ENCODE results near the gene SBF2.
"Not testable (repeated sequence)": the region's sequence is repeated elsewhere in the genome, so short reads cannot be mapped to it uniquely, and the experiment has no call there.

SBF2 gene

GRCh38 chr11:9905960-9906791, 387.8 kb downstream of the SBF2 start:
- DNase-seq (ENCODE audit: low read depth in 1 of 2, low spot score in 1 of 2), result no peak

- no peak for DNase-seq (ENCODE audit: low read depth in 1 of 2, low spot score in 1 of 2)
These were observed 388.5 kb downstream of the SBF2 start for GRCh38 chr11:9905501-9905951.

DNA sequence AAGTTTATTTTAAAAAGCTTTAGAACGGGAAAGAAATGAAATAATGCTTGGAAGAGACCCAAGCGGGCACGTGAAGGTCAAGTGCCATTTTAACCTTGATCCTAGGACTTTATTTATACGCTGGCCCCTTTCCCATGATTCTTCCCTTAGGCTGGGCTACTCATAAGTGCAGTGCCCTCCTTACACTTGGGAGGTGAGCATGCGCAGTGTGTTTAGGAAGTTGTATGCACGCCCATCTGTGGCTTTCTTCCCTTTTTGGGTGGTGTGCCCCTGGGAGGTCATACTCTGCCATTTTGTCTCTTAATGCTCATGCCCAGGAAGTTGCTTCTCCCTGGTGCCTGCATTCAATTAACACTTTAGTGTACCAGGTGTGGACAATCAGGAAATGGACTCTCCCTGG, 390.4 kb downstream of the SBF2 start:
- DNase-seq (ENCODE audit: low read depth in 1 of 2, low spot score in 1 of 2), result no peak

- no peak for DNase-seq (ENCODE audit: low read depth in 1 of 2, low spot score in 1 of 2)
These were observed 392.1 kb downstream of the SBF2 start for GRCh38 chr11:9901943-9902342.

GRCh38 chr11:9900253-9900652, 393.8 kb downstream of the SBF2 start:
- not testable (repeated sequence) for DNase-seq (ENCODE audit: low read depth in 1 of 2, low spot score in 1 of 2)

GRCh38 chr11:9899676-9900075, 394.3 kb downstream of the SBF2 start:
- DNase-seq (ENCODE audit: low read depth in 1 of 2, low spot score in 1 of 2), result no peak

GRCh38 chr11:9896902-9897301, 397.1 kb downstream of the SBF2 start:
- DNase-seq (ENCODE audit: low read depth in 1 of 2, low spot score in 1 of 2), result no peak

DNA sequence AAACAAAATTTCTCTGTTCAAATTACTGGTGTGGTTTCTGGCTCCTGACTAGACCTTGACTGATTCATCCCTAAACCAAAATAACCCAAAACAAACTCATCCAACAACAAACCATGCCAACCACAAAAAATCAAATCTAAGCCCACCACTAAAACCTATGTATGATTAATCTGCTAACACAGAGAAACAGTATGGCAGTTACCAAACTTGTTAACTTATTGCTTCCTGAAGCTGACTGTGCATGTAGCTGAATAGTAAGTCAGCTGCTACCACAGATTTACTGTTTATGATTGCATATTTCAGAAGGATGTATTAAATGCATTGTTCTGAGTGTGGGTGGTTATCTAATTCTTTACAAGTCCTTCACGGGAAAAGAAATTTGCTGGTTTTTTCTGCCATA, 399.0 kb downstream of the SBF2 start:
- DNase-seq (ENCODE audit: low read depth in 1 of 2, low spot score in 1 of 2), result no peak

DNA sequence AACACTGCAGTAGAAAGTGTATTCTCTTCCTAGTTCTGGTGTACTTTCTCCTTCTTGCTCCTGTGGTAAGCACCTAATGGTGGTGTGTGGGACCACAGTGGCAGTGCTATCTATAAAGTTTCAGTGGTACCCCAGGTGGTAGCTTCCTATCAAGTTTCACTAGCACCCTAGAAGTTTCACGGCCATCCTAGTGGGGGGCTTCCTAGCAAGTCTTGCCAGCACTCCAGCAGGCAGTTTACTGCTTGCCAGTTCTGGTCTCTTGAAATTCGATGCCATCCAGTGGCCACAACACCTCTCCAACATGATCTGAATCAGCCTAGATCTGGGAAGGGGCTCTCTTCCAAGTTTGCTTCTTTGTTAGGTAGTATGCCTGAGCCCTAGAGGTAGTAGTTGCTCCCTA, 400.5 kb downstream of the SBF2 start:
- DNase-seq (ENCODE audit: low read depth in 1 of 2, low spot score in 1 of 2), result no peak

DNA sequence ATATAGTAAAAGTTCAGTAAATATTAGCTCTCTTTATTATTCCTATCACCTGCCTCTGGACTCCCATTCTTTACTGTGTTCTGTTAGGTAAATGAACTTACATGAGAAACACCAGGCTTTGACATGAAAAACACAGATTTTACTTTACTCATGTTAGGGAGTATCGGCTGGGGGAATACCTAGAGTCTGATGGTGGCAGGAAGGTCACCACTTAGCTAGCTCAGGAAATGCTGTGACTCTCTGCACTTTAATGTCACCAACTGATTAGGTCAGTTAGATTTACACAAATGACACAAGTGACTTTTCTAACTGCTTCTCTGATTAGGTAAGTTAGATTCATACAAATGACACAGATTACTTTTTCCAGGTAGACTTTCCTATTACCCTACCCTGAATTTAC, 405.1 kb downstream of the SBF2 start:
- DNase-seq (ENCODE audit: low read depth in 1 of 2, low spot score in 1 of 2), result no peak

DNA sequence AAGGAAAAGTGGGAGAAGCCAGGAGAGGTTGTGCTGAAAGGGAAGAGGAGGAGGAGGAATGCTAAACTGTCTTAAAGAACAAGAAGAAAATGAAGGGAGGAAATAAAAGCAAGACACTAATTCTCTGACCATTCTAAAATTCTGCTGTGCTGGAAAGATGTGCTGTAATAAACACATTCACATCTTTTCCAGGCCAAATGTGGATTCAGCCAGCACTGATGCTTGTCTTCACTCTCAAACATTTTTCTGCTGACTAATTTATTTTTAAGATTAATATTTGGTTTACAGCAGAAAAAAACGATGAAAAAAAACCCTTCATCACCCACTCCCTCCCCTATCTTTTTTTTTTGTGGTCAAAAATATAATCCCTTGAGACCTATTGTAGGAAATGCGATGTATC, 406.5 kb downstream of the SBF2 start:
- DNase-seq (ENCODE audit: low read depth in 1 of 2, low spot score in 1 of 2), result no peak

- no peak for DNase-seq (ENCODE audit: low read depth in 1 of 2, low spot score in 1 of 2)
These were observed 407.4 kb downstream of the SBF2 start for GRCh38 chr11:9886595-9886994.

GRCh38 chr11:9884601-9885000, 409.4 kb downstream of the SBF2 start:
- DNase-seq (ENCODE audit: low read depth in 1 of 2, low spot score in 1 of 2), result no peak

- no peak for DNase-seq (ENCODE audit: low read depth in 1 of 2, low spot score in 1 of 2)
These were observed 413.4 kb downstream of the SBF2 start for GRCh38 chr11:9880657-9881056.

GRCh38 chr11:9878936-9879335, 415.1 kb downstream of the SBF2 start:
- no peak for DNase-seq (ENCODE audit: low read depth in 1 of 2, low spot score in 1 of 2)

GRCh38 chr11:9876331-9876730, 417.7 kb downstream of the SBF2 start:
- no peak for DNase-seq (ENCODE audit: low read depth in 1 of 2, low spot score in 1 of 2)

- DNase-seq (ENCODE audit: low read depth in 1 of 2, low spot score in 1 of 2), result no peak
These were observed 418.2 kb downstream of the SBF2 start for GRCh38 chr11:9875862-9876261.

GRCh38 chr11:9875399-9875798, 418.6 kb downstream of the SBF2 start:
- DNase-seq (ENCODE audit: low read depth in 1 of 2, low spot score in 1 of 2), result no peak

DNA sequence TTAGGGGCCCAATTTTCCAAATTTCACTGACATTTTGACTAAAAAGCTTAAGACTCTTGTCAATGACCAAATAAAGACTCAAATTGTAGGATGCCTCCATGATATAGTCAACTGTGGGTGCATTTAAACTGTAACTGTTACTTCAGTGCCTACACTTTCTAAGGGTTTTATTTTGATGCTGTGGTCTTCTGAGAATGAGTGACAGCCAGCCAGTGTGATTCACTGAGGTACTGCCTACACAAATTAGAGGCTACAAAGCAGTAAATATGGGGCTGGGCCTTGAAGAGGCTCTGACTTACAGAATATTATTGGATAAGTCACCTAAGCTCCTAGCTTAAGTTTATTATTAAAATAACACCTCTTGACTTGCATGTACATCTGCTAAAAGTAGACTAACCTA, 419.6 kb downstream of the SBF2 start:
- no peak for DNase-seq (ENCODE audit: low read depth in 1 of 2, low spot score in 1 of 2)

DNA sequence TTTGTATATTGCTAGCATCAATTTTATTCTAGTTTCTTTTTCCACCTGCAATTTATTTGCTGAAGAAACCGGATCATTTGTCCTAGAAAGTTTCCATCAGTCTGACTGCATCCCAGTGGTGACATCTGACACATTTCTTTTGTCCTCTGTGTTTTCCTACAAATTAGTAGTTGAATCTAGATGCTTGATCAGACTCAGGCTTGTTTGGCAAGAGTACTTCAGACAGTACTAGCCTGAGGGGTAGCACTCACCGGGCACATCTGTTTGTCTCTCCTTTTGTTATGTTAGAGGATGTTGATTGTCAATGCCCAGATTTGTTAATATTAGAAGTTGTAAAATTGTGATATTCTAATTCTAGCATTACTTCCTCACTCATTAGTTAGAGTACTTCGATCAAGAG, 425.4 kb downstream of the SBF2 start:
- no peak for DNase-seq (ENCODE audit: low read depth in 1 of 2, low spot score in 1 of 2)

DNA sequence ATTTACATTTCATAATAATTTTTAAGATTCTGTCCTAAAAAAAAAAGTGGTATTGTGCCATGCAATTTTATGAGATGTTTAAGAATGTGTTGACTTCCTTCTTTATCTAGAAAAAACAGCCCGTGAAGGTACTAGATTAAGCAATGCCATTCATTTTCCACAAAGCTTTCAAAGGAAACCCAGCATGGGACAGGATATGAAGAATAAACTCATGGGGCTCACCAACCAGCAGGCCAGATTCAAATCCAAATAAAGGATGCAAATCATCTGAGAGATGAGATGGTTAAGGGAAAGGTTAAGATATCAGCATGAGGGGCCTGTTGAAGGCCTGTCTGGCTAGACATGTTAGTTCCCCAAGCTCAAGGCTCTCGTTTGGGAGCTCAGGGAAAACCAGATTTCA, 431.0 kb downstream of the SBF2 start:
- DNase-seq (ENCODE audit: low read depth in 1 of 2, low spot score in 1 of 2), result no peak

DNA sequence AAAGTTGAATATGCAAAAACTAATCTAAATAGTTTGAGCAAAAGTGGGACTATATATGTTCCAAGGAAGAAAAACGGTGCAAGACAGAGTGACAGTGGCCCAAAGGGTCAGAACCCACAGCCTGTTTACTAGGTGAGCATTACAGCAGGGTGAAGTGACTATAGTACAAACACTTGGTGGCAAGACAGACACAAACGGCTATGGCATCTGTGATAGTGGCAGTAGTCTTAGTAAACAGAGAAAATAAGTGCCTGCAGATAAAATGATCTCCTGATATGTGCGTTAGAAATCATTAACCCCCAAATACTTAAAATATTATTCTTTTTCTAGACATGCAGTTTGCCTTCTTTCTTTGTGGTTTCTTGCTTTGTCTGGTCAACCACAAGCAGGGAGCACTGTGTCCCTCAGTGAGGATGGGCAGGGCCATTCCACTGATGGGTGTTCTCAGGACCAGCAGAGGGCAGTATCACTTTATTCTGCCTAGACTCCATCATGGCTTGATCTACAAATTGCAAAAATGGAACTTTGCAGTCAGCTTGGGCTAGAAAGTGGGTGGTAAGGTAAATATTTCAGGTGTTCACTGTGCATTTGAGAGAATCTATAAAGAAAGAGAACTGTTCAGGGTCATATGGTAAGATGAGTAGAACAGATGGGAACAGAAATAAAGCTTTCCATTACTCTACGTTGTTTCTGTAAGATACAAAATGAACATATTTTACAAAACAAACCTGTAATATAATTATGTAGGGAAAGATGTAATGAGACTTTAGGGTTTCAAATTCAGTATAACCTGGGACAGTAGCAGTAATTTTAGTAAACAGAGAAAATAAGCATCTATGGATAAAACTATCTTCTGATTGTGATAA, 431.9 kb downstream of the SBF2 start:
- no peak for DNase-seq (ENCODE audit: low read depth in 1 of 2, low spot score in 1 of 2)
